ENCODE results near the gene SH3TC2.

GRCh38 chr5:149030392-149030791 is 32.5 kb downstream of the SH3TC2 start:
- TF ChIP-seq POLR2AphosphoS5 (IDR thresholded peaks at IDR 0.05) (no peak), CTCF (IDR thresholded peaks at IDR 0.05) (no peak), POLR2A (IDR thresholded peaks at IDR 0.05) (no peak)
